Ascending aorta (tissue), 2 donors: ENCODE measurements around the gene ZNF813. TPM values are rescaled to one million over a fixed set of nuclear protein-coding genes. Genes with fewer than 3 reads are reported as not detected.
"Not testable (repeated sequence)": the region's sequence is repeated elsewhere in the genome, so short reads cannot be mapped to it uniquely, and the experiment has no call there.

Source experiments
- DNase-seq, 2 donors: peaks; one replicate each; pipeline ENCODE4 v3.0.0-alpha.2; 2019; ENCODE audit warnings: low spot score in 2 of 2
- H3K27ac ChIP-seq, 2 donors: fragments of 200-600 bp; sonication (generic); one replicate each; pipeline ENCODE4 v1.5.1; 2016 to 2017; ENCODE audit warnings: mild to moderate bottlenecking in 1 of 2
- H3K27me3 ChIP-seq: fragments of 200-600 bp; sonication (generic); one replicate; pipeline ENCODE4 v1.5.1; 2017
- H3K36me3 ChIP-seq, 2 donors: fragments of 200-600 bp; sonication (generic); one replicate each; pipeline ENCODE4 v1.5.1; 2016
- H3K4me1 ChIP-seq, 2 donors: fragments of 200-600 bp; sonication (generic); one replicate each; pipeline ENCODE4 v1.5.1; 2016 to 2017; ENCODE audit warnings: mild to moderate bottlenecking in 1 of 2
- H3K4me3 ChIP-seq, 2 donors: fragments of 200-600 bp; sonication (generic); one replicate each; pipeline ENCODE4 v1.5.1; 2016 to 2017; ENCODE audit warnings: mild to moderate bottlenecking in 1 of 2
- H3K9me3 ChIP-seq, 2 donors: fragments of 200-600 bp; sonication (generic); one replicate each; pipeline ENCODE4 v1.5.1; 2016
- CTCF ChIP-seq, 3 experiments: fragments of 200-600 bp in 2 of 3; fragments of 450-650 bp in 1 of 3; sonication (generic) in 2 of 3; IDR thresholded peaks; one replicate each; pipeline ENCODE4 v1.5.1; 2016 to 2019; ENCODE audit warnings: antibody characterized with exemption in 3 of 3, mild to moderate bottlenecking in 1 of 3, moderate library complexity in 1 of 3
- intact Hi-C: fragments of 100-400 bp; cut with DNase I; formaldehyde crosslinking; loops from one replicate; pipeline ENCODE4 v1.15.1; 2023
- total RNA-seq: library from RNA; depleted of rRNA; stranded (reverse); fragments of >200 nt; gene quantifications from one replicate; pipeline ENCODE4 v1.1.0, GENCODE V29; 2016

ZNF813 gene
- total RNA-seq, 1 donor from 2014 or later, result 1.3 TPM

GRCh38 chr19:53431399-53432087, 36.0 kb upstream of the ZNF813 start, which contains the start of gene ZNF761:
Gene ZNF761 (plus strand): TSS chr19:53431984. CDS start chr19:53447269, 15,285 bp downstream.
- Histone ChIP-seq H3K4me1 (no peaks in the 10 kb centered on the region), H3K27ac (peak within 1 kb of the TSS; percentile 67 to 77), H3K4me3 (peak within 1 kb of the TSS; percentile 66 to 96), H3K27me3 (no peaks in the 10 kb centered on the region), H3K36me3 (peaks cover 3 to 20% of the 10 kb centered on the region in 2 donors), H3K9me3 (peaks cover 0 to under 1% of the 10 kb centered on the region in 2 donors)
- TF ChIP-seq CTCF (IDR thresholded peaks at IDR 0.05), result peak in 2 of 3 experiments; percentile 34 to 50
- intact Hi-C loops, result loop anchor here (1.0 to 10.0 kb wide), 6 partner anchors 35 to 237 kb away; partner anchors contain the start of genes ZNF525, ZNF665, ZNF765 and ZNF813
- DNase-seq, result peak; percentile 73 to 97

GRCh38 chr19:53432088-53432661, 35.4 kb upstream of the ZNF813 start:
- TF ChIP-seq CTCF (IDR thresholded peaks at IDR 0.05), result no peak
- Histone ChIP-seq H3K4me1 (no peaks in the 10 kb centered on the region), H3K27ac (peak overlapping the region; percentile 56 to 77), H3K27me3 (no peaks in the 10 kb centered on the region), H3K4me3 (peak overlapping the region; percentile 66 to 96), H3K9me3 (peaks cover 0 to 7% of the 10 kb centered on the region in 2 donors), H3K36me3 (peaks cover 7 to 24% of the 10 kb centered on the region in 2 donors)
- intact Hi-C loops, result loop anchor here (1.0 to 10.0 kb wide), 5 partner anchors 35 to 237 kb away; partner anchors contain the start of genes ZNF525, ZNF665, ZNF765 and ZNF813
- DNase-seq, result peak in 1 of 2 donors; percentile 65

- H3K27ac ChIP-seq, H3K4me3 ChIP-seq, H3K27me3 ChIP-seq, DNase-seq, intact Hi-C loops, H3K4me1 ChIP-seq: not testable (repeated sequence)
- Histone ChIP-seq H3K36me3 (peaks cover 52 to 92% of the 10 kb centered on the region in 2 donors), H3K9me3 (peaks cover 22 to 53% of the 10 kb centered on the region in 2 donors)
Observed at GRCh38 chr19:53443809-53444208, 23.7 kb upstream of the ZNF813 start.

- Histone ChIP-seq H3K9me3 (peaks cover 23 to 50% of the 10 kb centered on the region in 2 donors), H3K36me3 (peaks cover 66 to 94% of the 10 kb centered on the region in 2 donors)
- DNase-seq, H3K27me3 ChIP-seq, H3K4me3 ChIP-seq, intact Hi-C loops, H3K27ac ChIP-seq, H3K4me1 ChIP-seq: not testable (repeated sequence)
Observed at GRCh38 chr19:53447196-53447595, 20.3 kb upstream of the ZNF813 start.

GRCh38 chr19:53455828-53456227, 11.7 kb upstream of the ZNF813 start:
- Histone ChIP-seq H3K9me3 (peaks cover 70 to 96% of the 10 kb centered on the region in 2 donors), H3K27ac (no peak overlapping the region), H3K36me3 (peaks cover 44 to 50% of the 10 kb centered on the region in 2 donors), H3K4me1 (no peaks in the 10 kb centered on the region), H3K4me3 (no peak overlapping the region), H3K27me3 (no peaks in the 10 kb centered on the region)
- no peak for TF ChIP-seq CTCF (IDR thresholded peaks at IDR 0.05)
- intact Hi-C loops, result no loop called here
- DNase-seq, result no peak

- intact Hi-C loops, H3K27ac ChIP-seq, DNase-seq, H3K27me3 ChIP-seq, H3K36me3 ChIP-seq, H3K4me3 ChIP-seq, H3K4me1 ChIP-seq: not testable (repeated sequence)
- peaks cover 38 to 56% of the 10 kb centered on the region in 2 donors for H3K9me3 ChIP-seq
Observed at GRCh38 chr19:53460131-53460721, 7.3 kb upstream of the ZNF813 start.

- H3K27ac ChIP-seq, result no peak overlapping the region
- no peaks in the 10 kb centered on the region for H3K27me3 ChIP-seq
- H3K36me3 ChIP-seq, result no peaks in the 10 kb centered on the region
- DNase-seq, result no peak
- no peak overlapping the region for H3K4me3 ChIP-seq
- TF ChIP-seq CTCF (IDR thresholded peaks at IDR 0.05), result no peak
- H3K9me3 ChIP-seq, result peaks cover 23 to 39% of the 10 kb centered on the region in 2 donors
- no peaks in the 10 kb centered on the region for H3K4me1 ChIP-seq
- intact Hi-C loops, result no loop called here
Observed at GRCh38 chr19:53461866-53462265, 5.7 kb upstream of the ZNF813 start.
